WTC11 (cell line): ENCODE results near the gene CD300H. TPM values are rescaled to one million over a fixed set of nuclear protein-coding genes. Genes with fewer than 3 reads are reported as not detected.

Experiments
- ATAC-seq: fragments of 200-7000 bp; cut with Tn5 transposase; 2 replicates; pipeline ENCODE4 v1.10.0; 2021; ENCODE audit warnings: mild to moderate bottlenecking, moderate library complexity
- CTCF ChIA-PET: fragments of 300-600 bp; sonication (Branson Sonifier 250); formaldehyde crosslinking; loops from one replicate; lab custom pipeline; 2021; ENCODE audit warnings: antibody characterized with exemption; lab: Charles Lee
- POLR2A ChIA-PET: fragments of 350-600 bp; sonication (Branson Sonifier 250); formaldehyde crosslinking; loops from one replicate; lab custom pipeline; 2021; ENCODE audit warnings: antibody characterized with exemption; lab: Charles Lee
- DNase-seq: peaks from one replicate; pipeline ENCODE4 v3.0.0; 2021; ENCODE audit warnings: low spot score
- H3K27ac Mint-ChIP-seq: 2 replicates; pipeline ENCODE4 v1.8.0; 2021; ENCODE audit warnings: mixed read lengths
- H3K27me3 Mint-ChIP-seq: 2 replicates; pipeline ENCODE4 v1.8.0; 2021; ENCODE audit warnings: low read depth, mild to moderate bottlenecking, moderate library complexity, mixed read lengths
- H3K36me3 Mint-ChIP-seq: 2 replicates; pipeline ENCODE4 v1.8.0; 2021; ENCODE audit warnings: mixed read lengths
- H3K4me1 Mint-ChIP-seq: 2 replicates; pipeline ENCODE4 v1.8.0; 2022; ENCODE audit warnings: mixed read lengths
- H3K4me3 Mint-ChIP-seq: 2 replicates; pipeline ENCODE4 v1.8.0; 2021; ENCODE audit warnings: mild to moderate bottlenecking, moderate library complexity, mixed read lengths
- H3K9me3 Mint-ChIP-seq: 2 replicates; pipeline ENCODE4 v1.8.0; 2021; ENCODE audit warnings: mixed read lengths
- AR ChIP-seq: fragments of 250-450 bp; sonication (Bioruptor Pico); IDR thresholded peaks from 2 replicates; pipeline ENCODE4 v1.9.0; 2021; ENCODE audit warnings: mild to moderate bottlenecking
- E2F1 ChIP-seq: sonication (generic); formaldehyde crosslinking; IDR thresholded peaks from 2 replicates; pipeline ENCODE4 v1.8.0; 2022; ENCODE audit warnings: mild to moderate bottlenecking, missing genetic modification reagents
- ETV6 ChIP-seq: sonication (generic); formaldehyde crosslinking; IDR thresholded peaks from 2 replicates; pipeline ENCODE4 v1.8.1; 2022; ENCODE audit warnings: mild to moderate bottlenecking, missing genetic modification reagents
- FOXK1 ChIP-seq: sonication (generic); formaldehyde crosslinking; IDR thresholded peaks from 2 replicates; pipeline ENCODE4 v1.8.0; 2022; ENCODE audit warnings: mild to moderate bottlenecking, moderate library complexity, missing genetic modification reagents
- IRF1 ChIP-seq: sonication (generic); formaldehyde crosslinking; IDR thresholded peaks from 2 replicates; pipeline ENCODE4 v1.8.0; 2023; ENCODE audit warnings: missing genetic modification reagents
- JAZF1 ChIP-seq: fragments of 250-450 bp; sonication (Bioruptor Pico); IDR thresholded peaks from 2 replicates; pipeline ENCODE4 v1.9.0; 2021; ENCODE audit warnings: moderate library complexity, mild to moderate bottlenecking, inconsistent platforms
- KAT7 ChIP-seq: sonication (generic); formaldehyde crosslinking; IDR thresholded peaks from 2 replicates; pipeline ENCODE4 v1.8.1; 2023; ENCODE audit warnings: missing genetic modification reagents, mild to moderate bottlenecking, borderline replicate concordance
- MLX ChIP-seq: sonication (generic); formaldehyde crosslinking; IDR thresholded peaks from 2 replicates; pipeline ENCODE4 v1.8.1; 2023; ENCODE audit warnings: mild to moderate bottlenecking, missing genetic modification reagents, moderate library complexity
- NFE2L1 ChIP-seq: sonication (generic); formaldehyde crosslinking; IDR thresholded peaks from 2 replicates; pipeline ENCODE4 v1.8.1; 2023; ENCODE audit warnings: missing genetic modification reagents
- NFYB ChIP-seq: sonication (generic); formaldehyde crosslinking; conservative IDR thresholded peaks from 2 replicates; pipeline ENCODE4 v1.8.0; 2022; ENCODE audit warnings: low read depth, missing genetic modification reagents
- NR3C1 ChIP-seq: sonication (generic); formaldehyde crosslinking; conservative IDR thresholded peaks from 2 replicates; pipeline ENCODE4 v1.8.1; 2023; ENCODE audit warnings: low read depth, mild to moderate bottlenecking, missing genetic modification reagents
- SOX15 ChIP-seq: fragments of 250-450 bp; sonication (Bioruptor Pico); IDR thresholded peaks from 2 replicates; pipeline ENCODE4 v1.9.0; 2021; ENCODE audit warnings: mild to moderate bottlenecking
- ZNF121 ChIP-seq: sonication (generic); formaldehyde crosslinking; IDR thresholded peaks from 2 replicates; pipeline ENCODE4 v1.8.0; 2023; ENCODE audit warnings: missing genetic modification reagents
- ZNF138 ChIP-seq: sonication (generic); formaldehyde crosslinking; conservative IDR thresholded peaks from 2 replicates; pipeline ENCODE4 v1.8.1; 2022; ENCODE audit warnings: mild to moderate bottlenecking, moderate library complexity, missing genetic modification reagents
- ZNF232 ChIP-seq: sonication (generic); formaldehyde crosslinking; IDR thresholded peaks from 2 replicates; pipeline ENCODE4 v1.8.0; 2022; ENCODE audit warnings: mild to moderate bottlenecking, missing genetic modification reagents
- ZSCAN18 ChIP-seq: fragments of 250-450 bp; sonication (Bioruptor Pico); IDR thresholded peaks from 2 replicates; pipeline ENCODE4 v2.1.2; 2022; ENCODE audit warnings: mild to moderate bottlenecking, moderate library complexity
- total RNA-seq: library from RNA; stranded (reverse); gene quantifications from 3 replicates; pipeline ENCODE4 v1.2.3, GENCODE V29; 2021
- TF ChIP-seq, protein P1 (sequence below): fragments of 200-600 bp; IDR thresholded peaks from 2 replicates; pipeline ENCODE4 v1.8.0; 2022; ENCODE audit warnings: antibody characterized with exemption
- TF ChIP-seq, protein P2 (sequence below): fragments of 250-450 bp; sonication (Bioruptor Pico); conservative IDR thresholded peaks from 2 replicates; pipeline ENCODE4 v1.9.0; 2021; ENCODE audit warnings: mild to moderate bottlenecking
- TF ChIP-seq, protein P3 (sequence below): sonication (generic); formaldehyde crosslinking; IDR thresholded peaks from 2 replicates; pipeline ENCODE4 v1.8.1; 2022; ENCODE audit warnings: mild to moderate bottlenecking, moderate library complexity, missing genetic modification reagents

The CD300H gene
- total RNA-seq, 1 experiment from 2014 or later = not detected

GRCh38 chr17:74569020-74570003 lies 2.0 kb upstream of the CD300H start:
- CTCF ChIA-PET = interaction anchor here (0.8 to 1.4 kb wide), 3 partner anchors 88 to 208 kb away, joined by 3 to 5 read pairs (median 4); partner anchors contain the start of gene BTBD17
- TF ChIP-seq NFYB (CRISPR knock-in tag) (no peak), SOX15 (CRISPR knock-in tag) (no peak), ZSCAN18 (CRISPR knock-in tag) (no peak), FOXK1 (CRISPR knock-in tag) (no peak), ZNF121 (CRISPR knock-in tag) (no peak), E2F1 (CRISPR knock-in tag) (no peak), NR3C1 (CRISPR knock-in tag) (no peak), ZNF138 (CRISPR knock-in tag) (no peak), MLX (CRISPR knock-in tag) (no peak), KAT7 (CRISPR knock-in tag) (no peak), AR (CRISPR knock-in tag) (no peak), NFE2L1 (CRISPR knock-in tag) (no peak), JAZF1 (CRISPR knock-in tag) (no peak), ETV6 (no peak), IRF1 (CRISPR knock-in tag) (no peak), ZNF232 (CRISPR knock-in tag) (no peak)
- TF ChIP-seq, protein P1, sequence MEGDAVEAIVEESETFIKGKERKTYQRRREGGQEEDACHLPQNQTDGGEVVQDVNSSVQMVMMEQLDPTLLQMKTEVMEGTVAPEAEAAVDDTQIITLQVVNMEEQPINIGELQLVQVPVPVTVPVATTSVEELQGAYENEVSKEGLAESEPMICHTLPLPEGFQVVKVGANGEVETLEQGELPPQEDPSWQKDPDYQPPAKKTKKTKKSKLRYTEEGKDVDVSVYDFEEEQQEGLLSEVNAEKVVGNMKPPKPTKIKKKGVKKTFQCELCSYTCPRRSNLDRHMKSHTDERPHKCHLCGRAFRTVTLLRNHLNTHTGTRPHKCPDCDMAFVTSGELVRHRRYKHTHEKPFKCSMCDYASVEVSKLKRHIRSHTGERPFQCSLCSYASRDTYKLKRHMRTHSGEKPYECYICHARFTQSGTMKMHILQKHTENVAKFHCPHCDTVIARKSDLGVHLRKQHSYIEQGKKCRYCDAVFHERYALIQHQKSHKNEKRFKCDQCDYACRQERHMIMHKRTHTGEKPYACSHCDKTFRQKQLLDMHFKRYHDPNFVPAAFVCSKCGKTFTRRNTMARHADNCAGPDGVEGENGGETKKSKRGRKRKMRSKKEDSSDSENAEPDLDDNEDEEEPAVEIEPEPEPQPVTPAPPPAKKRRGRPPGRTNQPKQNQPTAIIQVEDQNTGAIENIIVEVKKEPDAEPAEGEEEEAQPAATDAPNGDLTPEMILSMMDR = no peak
- TF ChIP-seq, protein P2, sequence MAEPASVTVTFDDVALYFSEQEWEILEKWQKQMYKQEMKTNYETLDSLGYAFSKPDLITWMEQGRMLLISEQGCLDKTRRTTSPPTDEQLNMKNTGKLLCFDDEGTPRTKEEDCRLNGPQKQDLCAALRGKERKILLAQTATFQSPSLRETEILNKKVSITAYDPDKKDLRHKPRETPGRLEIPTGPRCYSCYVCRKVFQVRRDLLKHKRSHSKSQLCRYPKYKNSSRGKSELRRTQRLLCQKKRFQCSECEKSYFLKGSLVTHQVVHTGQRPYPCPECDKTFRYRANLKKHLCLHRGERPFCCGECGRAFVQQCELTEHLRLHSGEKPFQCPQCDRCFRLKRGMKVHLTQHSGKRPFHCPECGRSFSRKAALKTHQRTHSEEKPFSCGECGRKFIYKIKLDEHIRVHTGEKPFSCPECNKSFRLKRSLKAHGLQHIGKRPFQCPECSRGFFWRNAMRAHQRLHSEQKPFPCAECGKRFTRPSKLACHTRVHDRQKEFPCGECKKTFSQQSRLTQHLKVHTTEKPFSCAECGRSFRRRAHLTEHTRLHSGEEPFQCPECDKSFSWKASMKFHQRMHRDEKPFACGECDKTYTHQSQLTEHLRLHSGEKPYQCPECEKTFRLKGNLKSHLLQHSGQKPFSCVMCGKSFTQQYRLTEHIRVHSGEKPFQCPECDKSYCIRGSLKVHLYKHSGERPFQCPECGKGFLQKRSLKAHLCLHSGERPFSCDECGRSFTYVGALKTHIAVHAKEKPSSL = no peak
- TF ChIP-seq, protein P3, sequence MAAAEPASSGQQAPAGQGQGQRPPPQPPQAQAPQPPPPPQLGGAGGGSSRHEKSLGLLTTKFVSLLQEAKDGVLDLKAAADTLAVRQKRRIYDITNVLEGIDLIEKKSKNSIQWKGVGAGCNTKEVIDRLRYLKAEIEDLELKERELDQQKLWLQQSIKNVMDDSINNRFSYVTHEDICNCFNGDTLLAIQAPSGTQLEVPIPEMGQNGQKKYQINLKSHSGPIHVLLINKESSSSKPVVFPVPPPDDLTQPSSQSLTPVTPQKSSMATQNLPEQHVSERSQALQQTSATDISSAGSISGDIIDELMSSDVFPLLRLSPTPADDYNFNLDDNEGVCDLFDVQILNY (CRISPR knock-in tag) = no peak
- no peaks in the 10 kb centered on the region for H3K36me3 Mint-ChIP-seq
- POLR2A ChIA-PET = no interaction called here
- no peak for DNase-seq
- no peak overlapping the region for H3K4me3 Mint-ChIP-seq
- peaks cover 9% of the 10 kb centered on the region for H3K27me3 Mint-ChIP-seq
- peaks cover 4% of the 10 kb centered on the region; the same call in 1 of the 2 replicates for H3K4me1 Mint-ChIP-seq
- H3K9me3 Mint-ChIP-seq = peaks cover 8% of the 10 kb centered on the region; the same call in 1 of the 2 replicates
- no peak for ATAC-seq
- no peak overlapping the region; the same call in 1 of the 2 replicates for H3K27ac Mint-ChIP-seq
